A673 (cell line): ENCODE data around the gene NHEJ1.

Source experiments
- EZH2 ChIP-seq: fragments of 200-600 bp; sonication (generic); IDR thresholded peaks from 2 replicates; pipeline ENCODE4 v1.6.1; 2017; ENCODE audit warnings: borderline replicate concordance, low read depth, mild to moderate bottlenecking, mixed read lengths, antibody characterized with exemption, low read length; ENCODE audit not compliant: poor library complexity, severe bottlenecking
- TF ChIP-seq, protein P1 (sequence below): fragments of 300-800, 200-600 bp; sonication (generic); conservative IDR thresholded peaks from 2 replicates; pipeline ENCODE4 v1.5.1; 2017; ENCODE audit warnings: low read depth, mild to moderate bottlenecking, antibody characterized with exemption, low read length, moderate library complexity, mixed read lengths

- TF ChIP-seq, protein P1, sequence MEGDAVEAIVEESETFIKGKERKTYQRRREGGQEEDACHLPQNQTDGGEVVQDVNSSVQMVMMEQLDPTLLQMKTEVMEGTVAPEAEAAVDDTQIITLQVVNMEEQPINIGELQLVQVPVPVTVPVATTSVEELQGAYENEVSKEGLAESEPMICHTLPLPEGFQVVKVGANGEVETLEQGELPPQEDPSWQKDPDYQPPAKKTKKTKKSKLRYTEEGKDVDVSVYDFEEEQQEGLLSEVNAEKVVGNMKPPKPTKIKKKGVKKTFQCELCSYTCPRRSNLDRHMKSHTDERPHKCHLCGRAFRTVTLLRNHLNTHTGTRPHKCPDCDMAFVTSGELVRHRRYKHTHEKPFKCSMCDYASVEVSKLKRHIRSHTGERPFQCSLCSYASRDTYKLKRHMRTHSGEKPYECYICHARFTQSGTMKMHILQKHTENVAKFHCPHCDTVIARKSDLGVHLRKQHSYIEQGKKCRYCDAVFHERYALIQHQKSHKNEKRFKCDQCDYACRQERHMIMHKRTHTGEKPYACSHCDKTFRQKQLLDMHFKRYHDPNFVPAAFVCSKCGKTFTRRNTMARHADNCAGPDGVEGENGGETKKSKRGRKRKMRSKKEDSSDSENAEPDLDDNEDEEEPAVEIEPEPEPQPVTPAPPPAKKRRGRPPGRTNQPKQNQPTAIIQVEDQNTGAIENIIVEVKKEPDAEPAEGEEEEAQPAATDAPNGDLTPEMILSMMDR, result no peak
- TF ChIP-seq EZH2, result no peak
These were observed 124.7 kb downstream of the NHEJ1 start for GRCh38 chr2:219035942-219036341.
